ENCODE data around the gene DDO. TPM values are rescaled to one million over a fixed set of nuclear protein-coding genes. Genes with fewer than 3 reads are reported as not detected.

Gene DDO
- total and polyA plus RNA-seq, 2 of the 8 experiments (the other 6 are each of a cell fraction or from before 2014, with no cell fraction given): not detected

DNA sequence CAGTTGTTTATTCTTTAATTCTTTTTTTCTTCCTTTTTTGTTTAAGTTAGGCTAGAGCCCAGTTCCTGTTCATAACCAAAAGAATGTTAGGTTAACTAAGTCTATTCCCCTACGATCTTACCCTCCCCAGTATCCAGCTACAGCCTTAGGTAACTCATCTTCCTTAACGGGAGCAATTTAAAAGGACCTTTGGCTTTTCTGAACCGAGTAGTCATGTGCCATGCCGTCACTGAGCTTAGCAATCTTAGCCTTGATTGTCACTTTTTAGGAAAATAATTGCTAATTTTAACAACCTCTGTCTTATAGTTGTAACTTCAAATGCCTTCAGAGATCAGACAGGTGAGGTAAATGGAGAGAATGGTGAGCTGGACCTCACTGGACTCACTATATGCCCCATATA lies 63.4 kb downstream of the DDO start:
- no peaks in the 10 kb centered on the region for H4K20me1 ChIP-seq (replicated peaks in 1 of 2; ENCODE audit: control insufficient read depth in 1 of 2, insufficient read depth in 2 of 2, low read length in 2 of 2)
- no peak for FAIRE-seq
- no peaks in the 10 kb centered on the region for H3K79me2 ChIP-seq (ENCODE audit: control insufficient read depth in 1 of 2, insufficient read depth in 2 of 2, low read length in 2 of 2)
- H2BK12ac ChIP-seq (ENCODE audit: low read depth, low read length): no peak overlapping the region
- DNase-seq (ENCODE audit: low read depth in 1 of 2, low spot score in 2 of 2): no peak
- no peaks in the 10 kb centered on the region for H3K36me3 ChIP-seq (ENCODE audit: control insufficient read depth in 2 of 4, insufficient read depth in 4 of 4, low read length in 3 of 4)
- H3K4me2 ChIP-seq (ENCODE audit: insufficient read depth in 1 of 2, low read depth in 2 of 2, low read length in 2 of 2): no peak overlapping the region
- no peak overlapping the region for H2BK5ac ChIP-seq (ENCODE audit: low read depth, low read length)
- ChIA-PET POLR2A (ENCODE audit: partially characterized antibody) (no interaction called here), CTCF (ENCODE audit: partially characterized antibody) (interaction anchor here (0.9 to 3.4 kb wide), 4 partner anchors 10 to 41 kb away, joined by 3 to 18 read pairs (median 3); no protein-coding TSS in a partner anchor)
- 75% methylated on average over 4 of the region's 4 CpGs; no CpG with 5 or more reads in 1 of the 2 experiments for WGBS, 2 experiments (ENCODE audit: extremely low coverage in 1 of 2, insufficient coverage in 1 of 2, insufficient read length in 1 of 2, insufficient replicate concordance in 2 of 2, low coverage in 1 of 2, low lambda C conversion rate in 2 of 2, missing lambda C conversion rate in 1 of 2)
- no peak overlapping the region for H3K27ac ChIP-seq (ENCODE audit: low read depth, low read length)
- H2BK20ac ChIP-seq (ENCODE audit: low read length): no peak overlapping the region
- no peak overlapping the region for H3K56ac ChIP-seq (replicated peaks; ENCODE audit: insufficient read length, low read depth, low read length)
- H3K23me2 ChIP-seq (ENCODE audit: low read depth, low read length): no peaks in the 10 kb centered on the region; the same call in 1 of the 2 replicates
- no peak overlapping the region for H3K18ac ChIP-seq (ENCODE audit: extremely low read depth, low read length)
- H3K4ac ChIP-seq (replicated peaks; ENCODE audit: insufficient read length, low read depth, low read length): no peak overlapping the region
- no peak overlapping the region for H4K91ac ChIP-seq (replicated peaks; ENCODE audit: insufficient read length, low read length)
- no peak overlapping the region for H3K23ac ChIP-seq (ENCODE audit: insufficient read length)
- no peak overlapping the region for H2AK5ac ChIP-seq (ENCODE audit: low read depth, low read length)
- peaks cover 10 to 20% (median 17%) of the 10 kb centered on the region in 4 experiments for H3K4me1 ChIP-seq (replicated peaks in 1 of 4; ENCODE audit: control insufficient read depth in 3 of 4, insufficient read depth in 4 of 4, low read length in 3 of 4)
- H4K5ac ChIP-seq (ENCODE audit: insufficient read length, low read depth, low read length): no peak overlapping the region
- no peak overlapping the region for H3K9ac ChIP-seq (replicated peaks in 1 of 4; ENCODE audit: extremely low read depth in 1 of 4, low read depth in 3 of 4, low read length in 3 of 4)
- H3K9me3 ChIP-seq (ENCODE audit: insufficient read depth in 2 of 2, low read depth in 1 of 2, low read length in 1 of 2): no peaks in the 10 kb centered on the region
- no peak overlapping the region for H2BK15ac ChIP-seq (ENCODE audit: low read length)
- H3K14ac ChIP-seq (ENCODE audit: insufficient read length): no peak overlapping the region
- no peak overlapping the region for H4K8ac ChIP-seq (ENCODE audit: extremely low read depth, insufficient read depth, low read length)
- no peak overlapping the region for H3K4me3 ChIP-seq (ENCODE audit: extremely low read depth in 1 of 4, insufficient read depth in 2 of 4, low read depth in 3 of 4, low read length in 4 of 4)
- H2AFZ ChIP-seq (ENCODE audit: low read length): no peak overlapping the region
- no peaks in the 10 kb centered on the region for H3K79me1 ChIP-seq (ENCODE audit: low read depth, low read length)
- peaks cover 6 to 8% (median 7%) of the 10 kb centered on the region in 4 experiments for H3K27me3 ChIP-seq (replicated peaks in 1 of 4; ENCODE audit: control insufficient read depth in 3 of 4, extremely low read depth in 1 of 4, insufficient read depth in 3 of 4, low read length in 3 of 4)
- no peak overlapping the region for H2BK120ac ChIP-seq (replicated peaks; ENCODE audit: low read depth, low read length)
- TF ChIP-seq JUND (IDR thresholded peaks at IDR 0.05; ENCODE audit: low read length): no peak
- no peak for TF ChIP-seq PHF8 (conservative IDR thresholded peaks at IDR 0.05; ENCODE audit: low read depth, low read length)
- TF ChIP-seq GABPA (IDR thresholded peaks at IDR 0.05; ENCODE audit: borderline replicate concordance, insufficient read depth, low read length): no peak
- no peak for TF ChIP-seq CHD1 (IDR thresholded peaks at IDR 0.05; ENCODE audit: low read depth, low read length)
- TF ChIP-seq CHD2 (IDR thresholded peaks at IDR 0.05; ENCODE audit: low read length): no peak
- TF ChIP-seq RBBP5 (IDR thresholded peaks at IDR 0.05; ENCODE audit: borderline replicate concordance, low read depth, low read length): no peak
- no peak for TF ChIP-seq MAX (IDR thresholded peaks at IDR 0.05)
- no peak for TF ChIP-seq TAF7 (optimal IDR thresholded peaks at IDR 0.05; ENCODE audit: borderline replicate concordance, low read depth, low read length)
- TF ChIP-seq, protein P1, sequence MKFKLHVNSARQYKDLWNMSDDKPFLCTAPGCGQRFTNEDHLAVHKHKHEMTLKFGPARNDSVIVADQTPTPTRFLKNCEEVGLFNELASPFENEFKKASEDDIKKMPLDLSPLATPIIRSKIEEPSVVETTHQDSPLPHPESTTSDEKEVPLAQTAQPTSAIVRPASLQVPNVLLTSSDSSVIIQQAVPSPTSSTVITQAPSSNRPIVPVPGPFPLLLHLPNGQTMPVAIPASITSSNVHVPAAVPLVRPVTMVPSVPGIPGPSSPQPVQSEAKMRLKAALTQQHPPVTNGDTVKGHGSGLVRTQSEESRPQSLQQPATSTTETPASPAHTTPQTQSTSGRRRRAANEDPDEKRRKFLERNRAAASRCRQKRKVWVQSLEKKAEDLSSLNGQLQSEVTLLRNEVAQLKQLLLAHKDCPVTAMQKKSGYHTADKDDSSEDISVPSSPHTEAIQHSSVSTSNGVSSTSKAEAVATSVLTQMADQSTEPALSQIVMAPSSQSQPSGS (IDR thresholded peaks at IDR 0.05; ENCODE audit: low read length): no peak
- no peak for TF ChIP-seq NANOG (IDR thresholded peaks at IDR 0.05; ENCODE audit: insufficient read depth, low read depth, low read length, poor library complexity, severe bottlenecking)
- TF ChIP-seq HDAC6 (IDR thresholded peaks at IDR 0.05; ENCODE audit: low read depth, low read length): no peak
- TF ChIP-seq YY1 (IDR thresholded peaks at IDR 0.05; ENCODE audit: low read depth, low read length): no peak
- no peak for TF ChIP-seq ZNF274 (IDR thresholded peaks at IDR 0.05; ENCODE audit: borderline replicate concordance, extremely low read depth, low read length)
